GM12878 (cell line): ENCODE measurements around the gene HS3ST3B1. TPM values are rescaled to one million over a fixed set of nuclear protein-coding genes. Genes with fewer than 3 reads are reported as not detected.

Experiments used
- ATAC-seq: fragments of 200-7000 bp; cut with Tn5 transposase; 3 replicates; pipeline ENCODE4 v1.9.1; 2020; ENCODE audit warnings: mild to moderate bottlenecking, moderate library complexity
- BruUV-seq: library from RNA; stranded (reverse); fragments of 400-500 nt; replicated peaks from 2 replicates; lab custom pipeline; 2021; lab: Mats Ljungman, UMichigan
- CTCF ChIA-PET: fragments of 300-600 bp; sonication (Branson Sonifier 250); formaldehyde crosslinking; extraction: SDS; loops from one replicate; lab custom pipeline; 2021; ENCODE audit warnings: inconsistent platforms; lab: Yijun Ruan, JAX
- POLR2A ChIA-PET: fragments of 350-600 bp; formaldehyde crosslinking; extraction: SDS; loops from one replicate; lab custom pipeline; 2021; ENCODE audit warnings: inconsistent platforms; lab: Charles Lee
- RAD21 ChIA-PET: fragments of 300-600 bp; sonication (Branson Sonifier 250); formaldehyde crosslinking; loops from one replicate; lab custom pipeline; 2023; ENCODE audit warnings: antibody characterized with exemption; ENCODE audit not compliant: unreplicated experiment; lab: Charles Lee
- SMC1A ChIA-PET: fragments of 300-600 bp; sonication (Branson Sonifier 250); formaldehyde crosslinking; loops from one replicate; lab custom pipeline; 2023; ENCODE audit not compliant: unreplicated experiment, uncharacterized antibody; lab: Charles Lee
- DNase-seq: peaks from one replicate; pipeline ENCODE4 v3.0.0-alpha.2; 2011; ENCODE audit warnings: low read depth, low spot score
- FAIRE-seq: peaks from 3 replicates; lab custom pipeline; 2011; peaks lifted over from hg19 to GRCh38; lab: Jason Lieb, UNC
- H2AFZ ChIP-seq: 2 replicates; pipeline ENCODE4 v1.6.0; 2011; ENCODE audit warnings: low read depth, low read length, control low read depth; ENCODE audit not compliant: control insufficient read depth
- H3K27ac ChIP-seq: 2 replicates; pipeline ENCODE4 v1.5.1; 2011; ENCODE audit warnings: control low read depth; ENCODE audit not compliant: control insufficient read depth, insufficient read depth
- H3K27me3 ChIP-seq, 2 experiments: replicated peaks in 1 of 2; 2 replicates each; pipeline versions ENCODE4 v1.6.0 to v1.6.1; 2011; ENCODE audit warnings: low read length in 1 of 2; ENCODE audit not compliant: control insufficient read depth in 2 of 2, insufficient read depth in 2 of 2
- H3K36me3 ChIP-seq, 2 experiments: 2 replicates each; pipeline ENCODE4 v1.5.1; 2011; ENCODE audit warnings: low read length in 1 of 2; ENCODE audit not compliant: control insufficient read depth in 2 of 2, insufficient read depth in 2 of 2
- H3K4me1 ChIP-seq: 2 replicates; pipeline ENCODE4 v1.6.1; 2011; ENCODE audit warnings: mild to moderate bottlenecking, low read length, moderate library complexity, mixed read lengths; ENCODE audit not compliant: control insufficient read depth, insufficient read depth
- H3K4me2 ChIP-seq: 2 replicates; pipeline ENCODE4 v1.6.0; 2011; ENCODE audit warnings: control low read depth; ENCODE audit not compliant: control insufficient read depth, insufficient read depth
- H3K4me3 ChIP-seq: fragments of 200-600 bp; sonication (generic); 2 replicates; pipeline ENCODE4 v1.5.1; 2016
- H3K79me2 ChIP-seq: 2 replicates; pipeline ENCODE4 v1.6.0; 2011; ENCODE audit warnings: low read length; ENCODE audit not compliant: control insufficient read depth, insufficient read depth
- H3K9ac ChIP-seq: 2 replicates; pipeline ENCODE4 v1.8.0; 2011; ENCODE audit warnings: low read length, control low read depth, mixed read lengths; ENCODE audit not compliant: control insufficient read depth, insufficient read depth
- H3K9me3 ChIP-seq: replicated peaks from 3 replicates; pipeline ENCODE4 v1.5.1; 2011; ENCODE audit warnings: mild to moderate bottlenecking, low read length; ENCODE audit not compliant: control insufficient read depth, insufficient read depth
- H4K20me1 ChIP-seq: 2 replicates; pipeline ENCODE4 v1.6.0; 2011; ENCODE audit not compliant: control insufficient read depth, insufficient read depth
- BHLHE40 ChIP-seq, 2 experiments: fragments of 450-650 bp in 1 of 2; IDR thresholded peaks; 2 replicates each; pipeline ENCODE4 v1.6.1; 2011 to 2017; ENCODE audit warnings: low read depth in 2 of 2, borderline replicate concordance in 1 of 2, improper control_type of control experiment in 1 of 2, low read length in 1 of 2, mild to moderate bottlenecking in 1 of 2
- CEBPB ChIP-seq, 2 experiments: fragments of 150-350 bp in 1 of 2; IDR thresholded peaks; 2 replicates each; pipeline ENCODE4 v1.6.1; 2012 to 2014; ENCODE audit warnings: low read depth in 2 of 2, low read length in 2 of 2, borderline replicate concordance in 1 of 2, inconsistent platforms in 1 of 2
- ETV6 ChIP-seq, 2 experiments: fragments of 450-650 bp in 1 of 2; IDR thresholded peaks in 1 of 2; conservative IDR thresholded peaks in 1 of 2; 2 replicates each; pipeline ENCODE4 v1.6.1; 2014; ENCODE audit warnings: antibody characterized with exemption in 1 of 2, borderline replicate concordance in 1 of 2, low read depth in 1 of 2, mild to moderate bottlenecking in 1 of 2, moderate library complexity in 1 of 2
- MXI1 ChIP-seq: fragments of 150-350 bp; IDR thresholded peaks from 2 replicates; pipeline ENCODE4 v1.6.1; 2011; ENCODE audit warnings: low read depth, mild to moderate bottlenecking, inconsistent platforms, low read length, improper control_type of control experiment
- NFIC ChIP-seq: IDR thresholded peaks from 2 replicates; pipeline ENCODE4 v1.6.1; 2012; ENCODE audit warnings: low read depth, mild to moderate bottlenecking, inconsistent platforms, low read length, moderate library complexity
- PAX5 ChIP-seq: IDR thresholded peaks from 2 replicates; pipeline ENCODE4 v1.6.1; 2011; ENCODE audit warnings: low read depth, low read length, borderline replicate concordance
- RBBP5 ChIP-seq: fragments of 200-600 bp; sonication (generic); conservative IDR thresholded peaks from 2 replicates; pipeline ENCODE4 v1.6.1; 2016
- RFX5 ChIP-seq: IDR thresholded peaks from 2 replicates; pipeline ENCODE4 v1.6.1; 2011; ENCODE audit warnings: low read depth, low read length, improper control_type of control experiment
- SMARCA5 ChIP-seq: fragments of 450-650 bp; IDR thresholded peaks from 2 replicates; pipeline ENCODE4 v1.6.1; 2017; ENCODE audit warnings: mild to moderate bottlenecking
- TARDBP ChIP-seq: IDR thresholded peaks from 2 replicates; pipeline ENCODE4 v1.6.1; 2016; ENCODE audit warnings: borderline replicate concordance
- USF2 ChIP-seq: IDR thresholded peaks from 2 replicates; pipeline ENCODE4 v1.6.1; 2011; ENCODE audit warnings: low read depth, low read length, improper control_type of control experiment, borderline replicate concordance
- ZNF24 ChIP-seq: fragments of 450-650 bp; IDR thresholded peaks from 2 replicates; pipeline ENCODE4 v1.6.1; 2017; ENCODE audit warnings: antibody characterized with exemption, mild to moderate bottlenecking
- ZNF622 ChIP-seq: fragments of 450-650 bp; IDR thresholded peaks from 2 replicates; pipeline ENCODE4 v1.6.1; 2017; ENCODE audit warnings: mild to moderate bottlenecking, inconsistent platforms
- ZZZ3 ChIP-seq: IDR thresholded peaks from 2 replicates; pipeline ENCODE4 v1.6.1; 2011; ENCODE audit warnings: low read depth; ENCODE audit not compliant: control insufficient read depth, insufficient read length
- WGBS: methylation state at CpG from one replicate; pipeline ENCODE4 v1.1.6; 2016; ENCODE audit warnings: low lambda C conversion rate; ENCODE audit not compliant: insufficient replicate concordance, insufficient coverage; ENCODE audit errors: missing lambda C conversion rate; 5-methylcytosine and 5-hydroxymethylcytosine counted together
- in situ Hi-C: fragments of 300-500 bp; cut with MboI; formaldehyde crosslinking; loops from 9 replicates; pipeline ENCODE4 v1.14.3; 2018; ENCODE audit warnings: mixed read lengths
- intact Hi-C: fragments of 100-400 bp; cut with micrococcal nuclease; formaldehyde crosslinking; loops from one replicate; pipeline ENCODE4 v1.14.2; 2022; ENCODE audit not compliant: unreplicated experiment
- polyA plus RNA-seq, 11 experiments: library from polyadenylated mRNA; depleted of rRNA in 4 of 11; unstranded in 6 of 11; stranded (reverse) in 5 of 11; fragments of >200 nt; fragmentation: Nextera tagmentation in 4 of 11; fragmentation: Illumina TruSeq in 1 of 11; extraction: Ambion mirVana in 4 of 11; extraction: Trizol in 1 of 11; gene quantifications; 1 replicate in 1 of 11; 2 replicates in 10 of 11; pipeline versions ENCODE4 v1.2.1 to v1.2.3, GENCODE V29; 2011 to 2016; ENCODE audit warnings: inconsistent platforms in 2 of 11, missing spikeins in 2 of 11, low read depth in 1 of 11
- total RNA-seq, 4 experiments: library from RNA; depleted of rRNA in 3 of 4; stranded (reverse); fragments of >200 nt in 3 of 4; fragmentation: Illumina TruSeq in 1 of 4; extraction: Trizol in 1 of 4; gene quantifications; 2 replicates each; pipeline versions ENCODE4 v1.2.1 to v1.2.3, GENCODE V29; 2013 to 2021
- TF ChIP-seq, protein P1 (sequence below): fragments of 450-650 bp; IDR thresholded peaks from 2 replicates; pipeline ENCODE4 v1.6.1; 2018; ENCODE audit warnings: borderline replicate concordance, mild to moderate bottlenecking; ENCODE audit not compliant: partially characterized antibody

HS3ST3B1 gene
- total and polyA plus RNA-seq, 10 of the 15 experiments (the other 5 are each of a cell fraction or from before 2014, with no cell fraction given), result 0.03 to 0.14 (median 0.06) TPM; not detected in 3

- TF ChIP-seq ETV6 (conservative IDR thresholded peaks at IDR 0.05 in 1 of 2, IDR thresholded peaks at IDR 0.05 in 1 of 2; ENCODE audit: borderline replicate concordance in 1 of 2, low read depth in 1 of 2) (no peak), PAX5 (no peak), SMARCA5 (no peak), USF2 (no peak), ZNF24 (no peak)
- TF ChIP-seq, protein P1, sequence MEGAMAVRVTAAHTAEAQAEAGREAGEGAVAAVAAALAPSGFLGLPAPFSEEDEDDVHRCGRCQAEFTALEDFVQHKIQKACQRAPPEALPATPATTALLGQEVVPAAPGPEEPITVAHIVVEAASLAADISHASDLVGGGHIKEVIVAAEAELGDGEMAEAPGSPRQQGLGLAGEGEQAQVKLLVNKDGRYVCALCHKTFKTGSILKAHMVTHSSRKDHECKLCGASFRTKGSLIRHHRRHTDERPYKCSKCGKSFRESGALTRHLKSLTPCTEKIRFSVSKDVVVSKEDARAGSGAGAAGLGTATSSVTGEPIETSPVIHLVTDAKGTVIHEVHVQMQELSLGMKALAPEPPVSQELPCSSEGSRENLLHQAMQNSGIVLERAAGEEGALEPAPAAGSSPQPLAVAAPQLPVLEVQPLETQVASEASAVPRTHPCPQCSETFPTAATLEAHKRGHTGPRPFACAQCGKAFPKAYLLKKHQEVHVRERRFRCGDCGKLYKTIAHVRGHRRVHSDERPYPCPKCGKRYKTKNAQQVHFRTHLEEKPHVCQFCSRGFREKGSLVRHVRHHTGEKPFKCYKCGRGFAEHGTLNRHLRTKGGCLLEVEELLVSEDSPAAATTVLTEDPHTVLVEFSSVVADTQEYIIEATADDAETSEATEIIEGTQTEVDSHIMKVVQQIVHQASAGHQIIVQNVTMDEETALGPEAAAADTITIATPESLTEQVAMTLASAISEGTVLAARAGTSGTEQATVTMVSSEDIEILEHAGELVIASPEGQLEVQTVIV, result no peak
These were observed 40.2 kb downstream of the HS3ST3B1 start (continued) for GRCh38 chr17:14340857-14341754.

GRCh38 chr17:14341866-14342265, 41.0 kb downstream of the HS3ST3B1 start:
- 47% methylated on average over 5 of the region's 5 CpGs for WGBS
- no TSS peak for BruUV-seq
- TF ChIP-seq ZNF622 (no peak), RFX5 (no peak), TARDBP (no peak), RBBP5 (no peak), ZZZ3 (no peak), CEBPB (IDR thresholded peaks at IDR 0.05; ENCODE audit: borderline replicate concordance in 1 of 2, low read depth in 2 of 2, low read length in 2 of 2) (no peak), NFIC (no peak), MXI1 (no peak), BHLHE40 (IDR thresholded peaks at IDR 0.05; ENCODE audit: borderline replicate concordance in 1 of 2, low read depth in 2 of 2, low read length in 1 of 2) (no peak)

More at GRCh38 chr17:14341866-14342265, 41.0 kb downstream of the HS3ST3B1 start:
- Histone ChIP-seq H3K4me2 (no peak overlapping the region), H3K4me3 (no peak overlapping the region), H3K36me3 (no peaks in the 10 kb centered on the region), H3K9ac (no peak overlapping the region), H3K4me1 (peaks cover 9% of the 10 kb centered on the region; the same call in 1 of the 2 replicates), H3K27ac (no peak overlapping the region), H3K79me2 (no peaks in the 10 kb centered on the region), H4K20me1 (no peaks in the 10 kb centered on the region), H3K27me3 (no peaks in the 10 kb centered on the region), H3K9me3 (no peaks in the 10 kb centered on the region), H2AFZ (no peak overlapping the region)
- in situ Hi-C loops, result no loop called here
- no peak for FAIRE-seq
- CTCF ChIA-PET, result no interaction called here
- intact Hi-C loops, result no loop called here
- POLR2A ChIA-PET, result no interaction called here
- no peak for DNase-seq
- RAD21 ChIA-PET, result no interaction called here
- SMC1A ChIA-PET, result interaction anchor here (1.3 kb wide), 1 partner anchor 585 kb away, joined by 4 read pairs; no protein-coding TSS in a partner anchor
- ATAC-seq, result no peak
